ENCODE results near the gene DKC1. TPM values are rescaled to one million over a fixed set of nuclear protein-coding genes. Genes with fewer than 3 reads are reported as not detected.
"Not testable (repeated sequence)": the region's sequence is repeated elsewhere in the genome, so short reads cannot be mapped to it uniquely, and the experiment has no call there.

DKC1 gene
- total RNA-seq, 2 experiments from 2014 or later = 51.7 to 58.6 TPM

DNA sequence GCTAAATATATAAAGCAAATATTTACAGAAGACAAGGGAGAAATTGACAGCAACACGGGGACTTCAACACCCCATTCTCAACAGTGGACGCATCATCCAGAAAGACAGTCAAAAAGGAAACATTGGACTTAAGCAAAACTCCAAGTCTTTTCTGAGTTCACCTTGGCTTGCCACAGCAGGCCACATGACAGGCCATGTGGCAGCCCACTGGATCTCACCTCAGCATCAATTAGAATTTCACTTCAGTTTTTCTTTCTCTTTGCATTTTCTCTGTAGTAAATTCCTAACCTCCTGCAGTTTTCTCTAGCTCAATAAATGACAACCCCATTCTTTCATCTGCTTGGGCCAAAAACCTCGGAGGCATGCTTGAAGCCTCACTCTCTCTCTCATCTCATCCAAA lies 59.4 kb downstream of the DKC1 start:
- Mint-ChIP-seq H3K9me3 (no peaks in the 10 kb centered on the region), H3K27me3 (no peaks in the 10 kb centered on the region), H3K36me3 (ENCODE audit: low read depth) (no peaks in the 10 kb centered on the region), H3K27ac (no peak overlapping the region), H3K4me1 (ENCODE audit: low read depth) (no peaks in the 10 kb centered on the region), H3K4me3 (no peak overlapping the region)
- Histone ChIP-seq H3K9me3 (ENCODE audit: control insufficient read depth in 1 of 2, insufficient read depth in 1 of 2, low read length in 2 of 2) (no peaks in the 10 kb centered on the region), H3K27me3 (ENCODE audit: control insufficient read depth in 1 of 2, insufficient read depth in 2 of 2, low read length in 2 of 2) (no peaks in the 10 kb centered on the region), H3K27ac (ENCODE audit: low read depth in 1 of 2, low read length in 2 of 2) (no peak overlapping the region), H3K4me1 (ENCODE audit: insufficient read depth, low read length) (no peaks in the 10 kb centered on the region), H3K36me3 (ENCODE audit: insufficient read depth, low read length) (no peaks in the 10 kb centered on the region), H3K4me3 (ENCODE audit: low read length) (no peak overlapping the region)
- ChIA-PET POLR2A (no interaction called here), CTCF (no interaction called here)
- TF ChIP-seq, protein P1, sequence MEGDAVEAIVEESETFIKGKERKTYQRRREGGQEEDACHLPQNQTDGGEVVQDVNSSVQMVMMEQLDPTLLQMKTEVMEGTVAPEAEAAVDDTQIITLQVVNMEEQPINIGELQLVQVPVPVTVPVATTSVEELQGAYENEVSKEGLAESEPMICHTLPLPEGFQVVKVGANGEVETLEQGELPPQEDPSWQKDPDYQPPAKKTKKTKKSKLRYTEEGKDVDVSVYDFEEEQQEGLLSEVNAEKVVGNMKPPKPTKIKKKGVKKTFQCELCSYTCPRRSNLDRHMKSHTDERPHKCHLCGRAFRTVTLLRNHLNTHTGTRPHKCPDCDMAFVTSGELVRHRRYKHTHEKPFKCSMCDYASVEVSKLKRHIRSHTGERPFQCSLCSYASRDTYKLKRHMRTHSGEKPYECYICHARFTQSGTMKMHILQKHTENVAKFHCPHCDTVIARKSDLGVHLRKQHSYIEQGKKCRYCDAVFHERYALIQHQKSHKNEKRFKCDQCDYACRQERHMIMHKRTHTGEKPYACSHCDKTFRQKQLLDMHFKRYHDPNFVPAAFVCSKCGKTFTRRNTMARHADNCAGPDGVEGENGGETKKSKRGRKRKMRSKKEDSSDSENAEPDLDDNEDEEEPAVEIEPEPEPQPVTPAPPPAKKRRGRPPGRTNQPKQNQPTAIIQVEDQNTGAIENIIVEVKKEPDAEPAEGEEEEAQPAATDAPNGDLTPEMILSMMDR (IDR thresholded peaks at IDR 0.05) = no peak
- intact Hi-C loops (cut with DNase I, micrococcal nuclease) = no loop called here
- DNase-seq (no peak), ATAC-seq (ENCODE audit: poor library complexity) (no peak)

DNA sequence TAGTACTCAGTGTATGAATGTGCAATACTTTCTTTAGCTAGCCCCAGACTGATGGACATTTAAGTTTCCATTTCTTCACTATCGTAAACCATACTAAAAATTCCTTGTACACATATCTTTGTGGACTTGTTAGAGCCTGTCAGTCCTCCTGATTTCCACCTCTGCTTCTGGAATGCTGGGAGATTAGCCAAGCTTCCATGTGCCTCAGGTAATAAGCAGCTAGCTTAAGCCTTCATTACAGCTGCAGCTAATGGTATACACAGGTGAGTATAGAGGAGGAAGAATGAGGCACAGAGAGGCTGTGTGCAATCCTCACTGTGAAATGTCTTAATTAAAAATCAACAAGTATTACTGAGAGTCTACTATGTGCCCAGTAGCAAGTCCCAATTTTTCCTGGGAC lies 62.0 kb downstream of the DKC1 start:
- Mint-ChIP-seq H3K27ac (no peak overlapping the region), H3K4me1 (ENCODE audit: low read depth) (no peaks in the 10 kb centered on the region), H3K36me3 (ENCODE audit: low read depth) (no peaks in the 10 kb centered on the region), H3K27me3 (no peaks in the 10 kb centered on the region), H3K4me3 (no peak overlapping the region), H3K9me3 (no peaks in the 10 kb centered on the region)
- ATAC-seq (ENCODE audit: poor library complexity) (no peak), DNase-seq (no peak)
- Histone ChIP-seq H3K36me3 (ENCODE audit: insufficient read depth, low read length) (no peaks in the 10 kb centered on the region), H3K27ac (ENCODE audit: low read depth in 1 of 2, low read length in 2 of 2) (no peak overlapping the region), H3K4me3 (ENCODE audit: low read length) (no peak overlapping the region), H3K27me3 (ENCODE audit: control insufficient read depth in 1 of 2, insufficient read depth in 2 of 2, low read length in 2 of 2) (no peaks in the 10 kb centered on the region), H3K9me3 (ENCODE audit: control insufficient read depth in 1 of 2, insufficient read depth in 1 of 2, low read length in 2 of 2) (no peaks in the 10 kb centered on the region), H3K4me1 (ENCODE audit: insufficient read depth, low read length) (peaks cover 9% of the 10 kb centered on the region)
- CTCF ChIA-PET = no interaction called here
- TF ChIP-seq, protein P1 (IDR thresholded peaks at IDR 0.05) = no peak
- intact Hi-C loops (cut with DNase I, micrococcal nuclease) = no loop called here
- POLR2A ChIA-PET = no interaction called here

DNA sequence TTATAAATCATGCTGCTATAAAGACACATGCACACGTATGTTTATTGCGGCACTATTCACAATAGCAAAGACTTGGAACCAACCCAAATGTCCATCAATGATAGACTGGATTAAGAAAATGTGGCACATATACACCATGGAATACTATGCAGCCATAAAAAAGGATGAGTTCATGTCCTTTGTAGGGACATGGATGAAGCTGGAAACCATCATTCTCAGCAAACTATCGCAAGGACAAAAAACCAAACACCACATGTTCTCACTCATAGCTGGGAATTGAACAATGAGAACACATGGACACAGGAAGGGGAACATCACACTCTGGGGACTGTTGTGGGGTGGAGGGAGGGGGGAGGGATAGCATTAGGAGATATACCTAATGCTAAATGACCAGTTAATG lies 62.9 kb downstream of the DKC1 start:
- H3K36me3 Mint-ChIP-seq (ENCODE audit: low read depth); H3K27ac Mint-ChIP-seq; H3K9me3 Mint-ChIP-seq; ATAC-seq (ENCODE audit: poor library complexity); H3K4me1 Mint-ChIP-seq (ENCODE audit: low read depth); H3K27me3 ChIP-seq (ENCODE audit: control insufficient read depth in 1 of 2, insufficient read depth in 2 of 2, low read length in 2 of 2); H3K27me3 Mint-ChIP-seq; H3K9me3 ChIP-seq (ENCODE audit: control insufficient read depth in 1 of 2, insufficient read depth in 1 of 2, low read length in 2 of 2); H3K27ac ChIP-seq (ENCODE audit: low read depth in 1 of 2, low read length in 2 of 2); intact Hi-C loops (cut with DNase I, micrococcal nuclease); DNase-seq; H3K4me3 ChIP-seq (ENCODE audit: low read length); CTCF ChIA-PET; POLR2A ChIA-PET; H3K36me3 ChIP-seq (ENCODE audit: insufficient read depth, low read length); H3K4me3 Mint-ChIP-seq: not testable (repeated sequence)
- H3K4me1 ChIP-seq (ENCODE audit: insufficient read depth, low read length) = peaks cover 11% of the 10 kb centered on the region

Other genes with a start within 250 kb of the DKC1 start
- 10 to 100 TPM; 36.1 to 38.2 TPM for gene FAM3A, start 246.6 kb upstream of the DKC1 start, total RNA-seq
- gene G6PD, start 216.0 kb upstream of the DKC1 start, total RNA-seq = 10 to 100 TPM; 17.4 to 20.3 TPM
- 10 to 100 TPM; 26.2 to 27.2 TPM for gene IKBKG, start 215.2 kb upstream of the DKC1 start, total RNA-seq
- not detected for gene CTAG1A, start 177.7 kb upstream of the DKC1 start, total RNA-seq
- gene CTAG1B, start 143.6 kb upstream of the DKC1 start, total RNA-seq = not detected
- not detected for gene CTAG2, start 109.3 kb upstream of the DKC1 start, total RNA-seq
- gene GAB3, start 11.8 kb upstream of the DKC1 start, total RNA-seq = 1 to 10 TPM; 3.4 to 3.5 TPM
- gene MPP1, start 42.6 kb downstream of the DKC1 start, total RNA-seq = 10 to 100 TPM; 10.7 to 13.1 TPM
- not detected for gene SMIM9, start 71.8 kb downstream of the DKC1 start, total RNA-seq
- gene F8A1, start 123.5 kb downstream of the DKC1 start, total RNA-seq = 1 to 10 TPM; 6.4 to 6.5 TPM